ENCODE measurements around the gene HIVEP3. TPM values are rescaled to one million over a fixed set of nuclear protein-coding genes. Genes with fewer than 3 reads are reported as not detected.

HIVEP3 gene
- total RNA-seq, 1 experiment from 2014 or later, result 1.4 TPM

DNA sequence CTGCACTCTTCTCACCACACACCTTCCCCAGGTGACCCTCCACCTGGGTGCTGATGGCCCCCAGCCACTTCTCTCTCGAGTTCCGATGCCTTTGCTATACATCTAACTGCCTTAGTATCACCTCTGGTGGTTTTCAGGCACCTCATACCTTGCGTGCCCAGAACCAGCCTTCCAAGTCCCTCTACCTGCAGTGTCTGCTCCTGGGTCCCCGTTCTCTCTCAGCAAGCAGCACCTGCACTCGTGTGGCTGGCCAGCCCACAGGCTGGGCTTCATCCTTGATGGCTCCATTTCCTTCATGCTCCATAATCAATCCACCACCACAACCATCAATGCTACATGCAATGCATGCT, 385.0 kb downstream of the HIVEP3 start:
- no peak for DNase-seq (ENCODE audit: low read depth)
- in situ Hi-C loops (cut with HindIII; ENCODE audit: low pct_unique_long_range_greater_than_20kb, low sequenced_read_pairs), result no loop called here

DNA sequence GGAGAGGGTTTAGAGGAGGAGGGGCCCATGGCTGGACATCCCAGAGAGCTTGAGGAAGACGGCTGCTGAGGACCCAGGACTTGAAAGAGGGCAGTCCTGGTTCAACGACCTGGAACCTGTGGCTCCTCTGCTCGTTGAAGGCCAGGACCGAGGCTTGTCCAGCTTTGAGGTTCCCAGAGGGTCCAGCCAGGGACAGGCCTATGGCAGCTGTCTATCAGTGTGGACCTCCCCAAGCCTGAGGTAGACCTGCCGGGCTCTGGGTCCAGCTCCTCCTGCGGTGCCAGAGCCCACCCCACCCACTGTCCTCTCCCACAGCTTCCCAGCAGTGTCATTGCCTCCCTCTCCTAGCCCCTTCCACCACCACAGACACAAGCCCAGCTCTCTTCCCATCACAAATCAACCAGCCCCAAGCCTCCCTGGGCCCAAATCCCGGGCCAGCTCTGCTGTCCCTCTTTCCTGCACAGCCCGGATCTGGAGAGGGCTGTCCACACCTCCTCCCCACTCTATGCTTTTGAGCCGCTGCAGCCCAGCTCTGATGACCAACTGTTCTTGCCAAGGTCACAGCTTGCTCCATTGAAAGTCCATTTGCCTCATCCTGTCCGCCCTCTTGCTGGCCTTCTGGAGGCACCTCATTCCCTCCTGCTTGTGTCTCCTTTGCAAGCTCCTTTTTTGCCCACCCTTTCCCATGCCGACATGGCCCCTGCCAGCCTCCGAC, 385.5 kb downstream of the HIVEP3 start:
- in situ Hi-C loops (cut with HindIII; ENCODE audit: low pct_unique_long_range_greater_than_20kb, low sequenced_read_pairs), result no loop called here
- no peak for DNase-seq (ENCODE audit: low read depth)

DNA sequence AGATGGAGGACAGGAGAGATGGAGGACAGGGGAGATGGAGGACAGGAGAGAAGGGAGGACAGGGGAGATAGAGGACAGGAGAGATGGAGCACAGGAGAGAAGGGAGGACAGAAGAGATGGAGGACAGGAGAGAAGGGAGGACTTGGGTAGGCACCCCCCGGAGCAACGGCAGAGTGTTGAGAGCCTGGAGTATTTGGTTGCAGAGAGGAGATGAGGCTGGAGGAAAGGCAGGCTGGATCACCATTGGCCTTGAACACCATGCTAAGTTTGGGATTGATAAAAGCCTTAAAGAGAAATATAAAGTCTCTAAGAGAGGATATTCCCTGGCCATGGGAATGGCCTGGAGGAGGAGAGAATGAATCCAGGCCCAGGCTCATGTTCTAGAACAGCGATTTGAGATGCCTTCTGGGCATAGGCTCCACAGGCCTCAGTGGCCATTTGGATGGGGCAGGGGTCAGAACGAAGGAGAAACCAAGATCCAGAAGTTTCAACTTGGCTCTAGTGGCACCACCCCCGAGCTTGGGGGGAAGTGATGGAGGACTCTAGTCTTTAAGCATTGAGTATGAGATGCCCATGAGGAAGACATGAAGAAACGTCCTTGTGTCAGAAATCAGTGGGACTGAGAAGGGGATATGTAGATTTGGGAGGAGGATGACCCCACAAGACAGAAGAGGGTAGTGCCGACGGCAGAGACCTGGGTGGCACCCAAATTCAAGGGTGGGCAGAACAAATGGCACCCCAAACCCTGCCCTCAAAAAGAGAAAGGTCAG, 386.3 kb downstream of the HIVEP3 start:
- in situ Hi-C loops (cut with HindIII; ENCODE audit: low pct_unique_long_range_greater_than_20kb, low sequenced_read_pairs), result no loop called here

DNA sequence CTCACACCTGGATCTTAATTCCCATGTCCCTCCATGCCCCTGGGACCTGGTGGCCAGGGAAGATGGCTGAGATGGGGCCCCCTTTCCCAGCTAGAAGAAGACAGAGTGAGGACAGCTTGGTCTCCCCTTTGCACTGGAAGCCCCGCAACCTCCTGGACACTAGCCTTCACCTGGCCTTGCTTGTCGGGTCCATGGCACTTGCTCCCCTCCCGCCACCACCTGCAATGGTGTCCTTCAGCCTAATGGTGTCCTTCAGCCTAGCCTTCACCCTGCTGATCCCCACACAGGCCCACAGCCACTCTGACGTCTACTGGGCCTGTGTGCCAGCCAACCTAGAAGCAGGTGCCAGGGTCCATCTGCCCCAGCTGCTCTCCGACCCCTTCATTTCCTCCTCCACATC, 388.3 kb downstream of the HIVEP3 start:
- in situ Hi-C loops (cut with HindIII; ENCODE audit: low pct_unique_long_range_greater_than_20kb, low sequenced_read_pairs), result no loop called here
- no peak for DNase-seq (ENCODE audit: low read depth)

More for the DNA sequence above, 386.3 kb downstream of the HIVEP3 start:
- DNase-seq (ENCODE audit: low read depth), result no peak

DNA sequence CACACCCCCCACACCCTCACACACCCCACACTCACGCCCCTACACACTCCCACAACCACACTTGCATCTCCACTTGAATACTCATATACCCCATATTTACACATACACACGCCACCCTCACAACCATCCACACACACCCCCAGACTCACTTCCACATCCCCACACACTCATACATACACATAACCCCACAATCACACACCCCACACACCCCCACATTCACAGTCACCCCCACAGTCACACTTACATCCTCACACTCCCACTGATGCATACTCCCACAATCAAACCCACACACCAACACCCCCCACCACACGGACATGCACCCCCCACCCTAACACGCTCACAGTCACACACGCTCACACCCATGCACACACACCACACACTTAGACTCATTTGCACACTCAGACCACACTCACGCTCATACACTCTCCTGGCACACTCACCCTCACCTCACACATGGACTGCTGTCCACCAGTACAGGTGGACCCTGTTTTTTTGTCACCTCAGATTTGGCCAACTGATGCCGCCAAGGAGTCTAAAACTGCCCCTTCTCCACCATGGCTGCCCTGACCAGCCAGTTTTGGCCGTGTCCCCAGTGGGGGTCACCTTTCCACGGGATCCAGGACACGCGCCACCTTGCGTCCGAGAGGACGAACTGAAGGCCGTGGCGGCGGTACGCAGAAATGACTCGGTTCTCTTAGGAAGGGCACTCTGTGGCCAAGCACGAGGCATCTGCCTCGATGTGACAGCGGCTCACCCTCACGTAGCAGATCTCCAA, 388.9 kb downstream of the HIVEP3 start:
- in situ Hi-C loops (cut with HindIII; ENCODE audit: low pct_unique_long_range_greater_than_20kb, low sequenced_read_pairs), result no loop called here
- DNase-seq (ENCODE audit: low read depth), result no peak

DNA sequence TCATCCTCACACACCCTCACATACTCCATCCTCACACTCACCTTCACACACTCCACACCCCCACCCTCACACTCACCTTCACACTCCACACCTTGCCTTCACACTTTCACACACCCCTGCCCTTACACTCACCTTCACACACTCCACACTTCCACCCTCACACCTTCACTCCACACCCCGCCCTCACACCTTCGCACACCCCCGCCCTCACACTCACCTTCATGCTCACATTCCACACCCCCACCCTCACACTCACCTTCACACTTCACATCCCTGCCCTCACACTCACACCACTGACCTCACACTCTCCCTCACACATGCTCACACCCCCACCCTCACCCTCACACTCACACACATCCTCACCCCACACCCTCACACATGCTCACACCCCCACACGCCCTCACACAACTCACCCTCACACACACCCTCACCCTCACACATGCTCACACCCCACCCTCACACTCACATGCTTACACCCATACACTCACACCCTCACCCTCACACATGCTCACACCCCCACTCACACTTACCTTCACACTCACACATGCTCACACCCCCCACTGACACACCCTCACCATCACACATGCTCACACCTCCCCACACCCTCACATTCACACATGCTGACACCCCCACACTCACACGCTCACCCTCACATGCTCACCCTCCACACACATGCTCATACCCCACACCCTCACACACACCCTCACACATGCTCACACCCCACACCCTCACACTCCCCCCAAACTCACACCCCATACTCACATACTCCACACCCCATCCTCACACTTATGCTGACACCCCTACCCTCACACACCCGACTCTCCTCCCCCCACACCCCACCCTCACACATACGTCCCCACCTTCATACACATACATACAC, 389.8 kb downstream of the HIVEP3 start:
- no peak for DNase-seq (ENCODE audit: low read depth)
- in situ Hi-C loops (cut with HindIII; ENCODE audit: low pct_unique_long_range_greater_than_20kb, low sequenced_read_pairs), result no loop called here

DNA sequence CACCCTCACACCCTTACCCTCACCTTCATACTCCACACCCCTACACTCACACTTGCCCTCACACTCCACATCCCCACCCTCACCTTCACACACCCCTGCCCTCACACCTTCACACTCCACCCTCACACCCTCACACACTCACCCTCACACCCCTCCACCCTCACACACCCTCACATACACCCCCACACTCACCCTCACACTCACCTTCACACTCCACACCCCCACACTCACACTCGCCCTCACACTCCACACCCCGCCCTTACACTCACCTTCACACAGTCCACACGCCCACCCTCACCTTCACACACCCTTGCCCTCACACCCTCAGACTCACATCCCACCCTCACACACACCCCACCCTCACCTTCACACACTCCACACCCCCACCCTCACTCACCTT, 390.6 kb downstream of the HIVEP3 start:
- no peak for DNase-seq (ENCODE audit: low read depth)
- in situ Hi-C loops (cut with HindIII; ENCODE audit: low pct_unique_long_range_greater_than_20kb, low sequenced_read_pairs), result no loop called here

DNA sequence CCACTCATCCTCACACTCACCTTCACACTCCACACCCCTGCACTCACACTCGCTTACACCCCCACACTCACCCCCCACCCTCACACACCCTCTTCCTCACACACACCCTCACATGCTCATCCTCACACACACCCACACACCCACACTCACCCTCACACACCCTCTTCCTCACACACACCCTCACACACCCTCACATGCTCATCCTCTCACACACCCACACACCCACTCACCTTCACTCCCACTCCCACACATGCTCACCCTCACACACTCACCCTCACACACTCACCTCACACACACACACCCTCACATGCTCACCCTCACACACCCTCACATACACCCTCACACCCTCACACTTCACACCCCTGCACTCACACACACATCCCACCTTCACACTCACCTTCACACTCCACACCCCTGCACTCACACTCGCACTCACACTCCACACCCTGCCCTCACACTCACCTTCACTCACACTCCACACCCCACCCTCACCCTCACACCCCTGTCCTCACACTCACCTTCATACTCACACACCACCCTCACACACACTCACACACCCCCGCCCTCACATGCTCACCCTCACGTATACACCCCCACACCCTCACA, 391.7 kb downstream of the HIVEP3 start:
- in situ Hi-C loops (cut with HindIII; ENCODE audit: low pct_unique_long_range_greater_than_20kb, low sequenced_read_pairs), result no loop called here

DNA sequence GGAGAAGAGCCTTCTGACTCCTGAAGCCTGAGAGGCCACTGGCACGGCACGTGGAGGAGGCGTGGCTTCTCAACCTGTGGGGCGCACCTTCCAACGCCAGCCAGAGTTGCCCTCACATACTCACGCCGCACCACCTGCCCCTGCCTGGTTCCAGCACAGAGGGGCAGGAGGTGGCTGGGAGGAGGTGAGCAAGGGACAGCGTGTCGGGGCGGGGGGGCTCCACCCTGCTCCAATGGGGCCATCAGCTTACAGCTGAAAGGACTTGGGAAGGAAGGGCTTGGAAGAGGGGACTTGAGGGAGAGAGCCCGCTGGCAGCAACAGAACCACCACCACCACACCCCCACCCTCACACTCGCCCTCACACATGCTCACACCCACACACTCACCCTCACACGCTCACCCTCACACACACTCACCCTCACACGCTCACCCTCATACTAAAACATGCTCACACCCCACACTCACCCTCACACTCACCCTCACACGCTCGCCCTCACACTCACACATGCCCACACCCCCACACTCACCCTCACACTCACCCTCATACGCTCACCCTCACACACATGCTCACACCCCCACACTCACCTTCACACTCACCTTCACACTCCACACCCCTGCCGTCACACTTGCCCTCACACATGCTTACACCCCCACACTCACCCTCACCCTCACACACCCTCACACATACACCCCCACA, 392.7 kb downstream of the HIVEP3 start:
- DNase-seq (ENCODE audit: low read depth), result no peak
- in situ Hi-C loops (cut with HindIII; ENCODE audit: low pct_unique_long_range_greater_than_20kb, low sequenced_read_pairs), result no loop called here

More for the DNA sequence above, 391.7 kb downstream of the HIVEP3 start:
- DNase-seq (ENCODE audit: low read depth), result no peak

DNA sequence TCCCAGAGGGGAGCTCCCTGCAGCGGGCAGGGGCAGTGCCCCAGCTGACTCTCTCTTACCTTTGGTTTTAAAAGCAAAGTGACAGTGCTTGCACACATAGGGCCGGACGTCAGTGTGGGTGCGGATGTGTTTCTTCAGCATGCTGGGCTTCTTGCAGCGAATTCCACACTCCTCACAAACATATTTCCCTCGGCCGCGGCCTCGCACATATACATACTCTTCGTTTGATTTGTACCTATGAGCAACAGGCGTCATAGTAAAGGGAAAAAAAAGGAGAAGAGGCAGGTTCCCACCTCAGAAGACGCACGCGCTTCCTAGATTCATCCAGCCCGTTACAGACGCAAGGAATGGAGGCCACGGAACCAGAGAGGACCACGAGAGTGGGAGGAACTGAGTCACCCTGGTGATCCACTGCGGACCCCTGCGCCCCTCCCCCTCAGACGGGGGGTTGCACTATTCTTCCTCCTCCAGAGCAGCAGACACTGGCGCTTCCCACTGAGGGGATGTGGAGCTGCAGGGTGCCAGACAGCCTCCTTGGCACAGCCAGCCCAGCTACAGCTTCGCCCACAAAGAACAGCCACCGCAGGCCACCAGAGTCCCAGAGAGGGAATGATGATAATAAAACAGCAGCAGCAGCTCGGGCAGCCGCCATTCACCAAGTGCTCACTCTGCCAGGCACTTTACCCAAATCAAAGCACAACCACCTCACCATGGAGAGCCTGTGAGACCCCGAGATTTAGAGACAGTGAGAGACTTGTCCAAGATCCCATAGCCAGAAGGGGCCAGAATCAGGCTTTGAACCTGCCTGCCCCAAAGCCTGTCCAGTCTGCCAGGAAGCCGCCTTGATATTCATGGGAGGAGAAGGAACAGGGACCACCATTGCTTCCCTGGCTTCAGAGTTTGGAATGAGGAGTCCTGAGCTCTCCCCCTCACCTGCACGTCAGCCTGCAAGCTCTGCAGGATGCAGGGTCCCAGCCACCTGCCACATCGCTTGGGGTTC, 393.7 kb downstream of the HIVEP3 start:
- in situ Hi-C loops (cut with HindIII; ENCODE audit: low pct_unique_long_range_greater_than_20kb, low sequenced_read_pairs), result no loop called here
- DNase-seq (ENCODE audit: low read depth), result no peak

DNA sequence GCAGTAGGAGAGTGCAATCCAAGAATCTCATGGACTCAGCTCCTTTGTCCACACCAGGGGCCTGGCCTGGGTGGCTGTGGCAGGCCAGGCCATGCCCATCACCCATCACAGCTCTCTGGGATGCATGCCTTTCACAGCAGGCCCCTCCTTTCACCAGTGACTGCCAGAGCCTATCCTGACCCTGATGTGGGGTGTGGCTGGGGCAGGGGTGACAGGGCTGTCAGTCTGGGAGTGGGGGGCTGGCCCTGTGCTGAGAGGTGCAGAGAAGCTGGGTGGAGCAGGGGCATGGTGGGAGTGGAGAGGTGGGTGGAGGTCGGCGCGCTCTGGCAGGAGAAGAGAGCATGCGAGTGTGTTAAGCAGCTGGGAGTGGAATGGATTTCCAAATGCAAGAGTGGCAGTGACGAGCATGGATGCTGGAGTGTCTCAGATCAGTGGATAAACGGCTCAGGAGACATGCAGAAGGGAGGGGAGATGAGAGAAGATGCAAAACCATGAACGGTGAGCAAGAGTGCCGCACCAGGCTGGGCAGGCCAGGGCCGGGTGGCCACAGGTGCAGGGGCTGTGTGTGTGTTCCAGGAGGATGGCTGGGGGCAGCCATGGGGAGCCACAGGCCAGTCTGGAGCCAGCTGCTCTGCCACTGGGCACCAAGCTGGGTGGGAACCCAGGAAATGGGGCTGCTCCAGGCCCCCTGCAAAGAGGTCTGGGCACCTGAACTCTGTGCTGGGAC, 394.6 kb downstream of the HIVEP3 start:
- in situ Hi-C loops (cut with HindIII; ENCODE audit: low pct_unique_long_range_greater_than_20kb, low sequenced_read_pairs), result no loop called here
- no peak for DNase-seq (ENCODE audit: low read depth)

DNA sequence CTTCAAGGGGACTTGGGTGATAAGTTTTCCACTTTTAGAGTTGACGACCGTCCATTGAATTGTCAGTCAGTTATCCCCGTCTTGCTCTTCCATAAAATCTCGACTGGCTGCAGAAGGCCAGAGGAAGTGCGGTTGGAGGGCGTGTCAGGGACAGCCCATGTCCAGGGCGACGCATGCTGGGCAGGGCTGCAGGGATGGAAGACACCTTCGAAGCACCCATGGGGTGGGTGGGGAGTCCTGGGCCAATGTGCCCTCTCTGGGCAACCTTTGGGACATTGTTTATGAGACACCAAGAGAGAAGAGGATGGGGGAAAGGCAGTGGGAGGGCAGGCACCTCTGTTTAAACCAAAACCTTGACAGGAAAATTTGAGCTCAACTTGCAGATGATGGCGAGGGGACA, 395.7 kb downstream of the HIVEP3 start:
- DNase-seq (ENCODE audit: low read depth), result no peak
- in situ Hi-C loops (cut with HindIII; ENCODE audit: low pct_unique_long_range_greater_than_20kb, low sequenced_read_pairs), result no loop called here

DNA sequence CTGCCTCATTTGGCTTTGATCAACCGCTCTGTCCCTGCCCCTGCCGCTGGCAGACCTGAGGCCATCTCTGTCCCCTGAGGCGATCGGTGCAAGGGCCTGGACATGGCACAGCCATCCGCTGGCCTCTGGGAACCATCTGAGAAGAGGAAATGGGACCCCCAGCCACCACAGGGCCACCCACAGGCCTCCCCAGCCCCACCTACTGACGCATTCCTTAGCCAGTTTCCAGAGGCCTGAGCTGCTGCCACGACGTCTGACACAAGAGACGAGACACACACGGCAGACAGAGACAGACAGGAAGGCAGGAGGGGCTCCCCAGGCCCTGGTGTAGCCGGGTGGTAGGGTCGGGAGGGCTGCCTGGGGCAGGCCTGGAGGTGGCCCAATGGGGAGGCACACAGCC, 397.0 kb downstream of the HIVEP3 start:
- no peak for DNase-seq (ENCODE audit: low read depth)
- in situ Hi-C loops (cut with HindIII; ENCODE audit: low pct_unique_long_range_greater_than_20kb, low sequenced_read_pairs), result no loop called here

DNA sequence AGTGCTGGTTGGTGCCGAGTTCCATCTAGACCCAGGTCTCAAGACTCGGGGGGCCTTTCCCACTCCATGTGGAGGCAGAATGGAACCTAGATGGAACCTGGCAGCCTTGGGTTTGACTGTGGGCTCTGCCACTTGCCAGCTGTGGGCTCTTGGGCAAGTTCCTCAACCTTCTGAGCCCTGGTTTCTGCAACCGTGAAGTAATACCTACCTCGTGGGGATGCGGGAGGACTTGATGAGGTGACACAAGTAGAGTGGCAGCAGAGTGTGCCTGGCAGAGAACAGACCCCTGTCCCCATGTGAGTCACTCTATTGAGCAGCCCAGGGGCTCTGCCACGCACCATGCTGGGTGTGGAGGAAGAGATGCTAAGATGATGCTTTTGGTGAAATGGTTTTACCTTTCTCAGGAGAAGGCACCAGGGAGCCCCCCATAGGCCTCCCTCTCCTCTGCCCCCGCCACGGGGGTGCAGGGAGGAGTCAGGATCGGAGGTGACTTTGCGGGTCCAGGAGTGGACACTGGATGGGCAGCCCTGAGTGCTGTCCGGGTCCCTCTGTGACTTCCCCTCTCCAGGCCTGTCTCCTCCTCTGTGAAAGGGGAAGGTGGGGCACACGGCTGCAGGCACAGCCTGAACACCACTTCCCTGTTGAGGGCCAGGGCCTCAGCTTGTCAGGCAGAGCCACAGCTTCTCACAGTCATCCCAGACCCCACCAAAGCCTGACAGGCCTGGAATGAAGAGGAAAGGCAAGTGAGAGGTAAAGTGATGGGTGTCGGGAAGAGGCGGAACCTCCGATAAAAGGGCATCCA, 397.6 kb downstream of the HIVEP3 start:
- no peak for DNase-seq (ENCODE audit: low read depth)
- in situ Hi-C loops (cut with HindIII; ENCODE audit: low pct_unique_long_range_greater_than_20kb, low sequenced_read_pairs), result no loop called here

DNA sequence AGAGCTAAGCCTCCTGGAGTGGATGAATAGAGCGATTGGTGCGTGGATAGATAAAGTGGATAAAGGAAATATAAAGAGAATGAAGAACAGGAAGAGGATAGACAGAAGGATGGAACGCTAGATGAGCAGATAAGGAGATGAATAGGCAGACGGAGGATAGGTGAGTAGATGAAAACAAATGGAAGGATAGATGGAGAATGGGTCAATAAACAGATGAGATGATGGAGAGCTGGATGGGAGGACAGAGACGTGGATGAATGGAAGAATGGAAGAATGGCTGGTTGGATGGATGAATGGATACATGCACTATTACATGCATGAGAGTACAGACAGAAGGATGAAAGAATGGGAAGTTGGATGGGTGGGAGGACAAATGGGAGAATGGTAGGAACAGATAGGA, 399.1 kb downstream of the HIVEP3 start:
- in situ Hi-C loops (cut with HindIII; ENCODE audit: low pct_unique_long_range_greater_than_20kb, low sequenced_read_pairs), result no loop called here
- DNase-seq (ENCODE audit: low read depth), result no peak
